ENCODE data around the gene MBOAT1.

DNA sequence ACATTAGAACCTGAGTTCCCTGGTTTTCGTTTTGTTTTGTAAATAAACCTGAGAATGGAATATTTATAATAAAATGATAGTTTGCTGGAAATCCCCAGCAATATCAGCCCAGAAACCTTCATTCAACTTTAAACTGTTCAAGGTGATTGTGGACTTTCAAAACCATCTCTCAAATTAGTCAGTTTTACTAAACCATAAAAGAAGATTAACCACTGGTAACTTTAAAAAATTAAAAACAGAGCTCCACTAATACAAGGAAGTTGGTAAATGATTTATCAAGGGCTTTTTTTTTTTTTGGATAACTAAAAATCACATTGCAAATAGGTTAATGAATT lies 10.0 kb downstream of the MBOAT1 start:
- TF ChIP-seq, protein P1, sequence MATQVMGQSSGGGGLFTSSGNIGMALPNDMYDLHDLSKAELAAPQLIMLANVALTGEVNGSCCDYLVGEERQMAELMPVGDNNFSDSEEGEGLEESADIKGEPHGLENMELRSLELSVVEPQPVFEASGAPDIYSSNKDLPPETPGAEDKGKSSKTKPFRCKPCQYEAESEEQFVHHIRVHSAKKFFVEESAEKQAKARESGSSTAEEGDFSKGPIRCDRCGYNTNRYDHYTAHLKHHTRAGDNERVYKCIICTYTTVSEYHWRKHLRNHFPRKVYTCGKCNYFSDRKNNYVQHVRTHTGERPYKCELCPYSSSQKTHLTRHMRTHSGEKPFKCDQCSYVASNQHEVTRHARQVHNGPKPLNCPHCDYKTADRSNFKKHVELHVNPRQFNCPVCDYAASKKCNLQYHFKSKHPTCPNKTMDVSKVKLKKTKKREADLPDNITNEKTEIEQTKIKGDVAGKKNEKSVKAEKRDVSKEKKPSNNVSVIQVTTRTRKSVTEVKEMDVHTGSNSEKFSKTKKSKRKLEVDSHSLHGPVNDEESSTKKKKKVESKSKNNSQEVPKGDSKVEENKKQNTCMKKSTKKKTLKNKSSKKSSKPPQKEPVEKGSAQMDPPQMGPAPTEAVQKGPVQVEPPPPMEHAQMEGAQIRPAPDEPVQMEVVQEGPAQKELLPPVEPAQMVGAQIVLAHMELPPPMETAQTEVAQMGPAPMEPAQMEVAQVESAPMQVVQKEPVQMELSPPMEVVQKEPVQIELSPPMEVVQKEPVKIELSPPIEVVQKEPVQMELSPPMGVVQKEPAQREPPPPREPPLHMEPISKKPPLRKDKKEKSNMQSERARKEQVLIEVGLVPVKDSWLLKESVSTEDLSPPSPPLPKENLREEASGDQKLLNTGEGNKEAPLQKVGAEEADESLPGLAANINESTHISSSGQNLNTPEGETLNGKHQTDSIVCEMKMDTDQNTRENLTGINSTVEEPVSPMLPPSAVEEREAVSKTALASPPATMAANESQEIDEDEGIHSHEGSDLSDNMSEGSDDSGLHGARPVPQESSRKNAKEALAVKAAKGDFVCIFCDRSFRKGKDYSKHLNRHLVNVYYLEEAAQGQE (IDR thresholded peaks at IDR 0.05; ENCODE audit: insufficient read depth in 1 of 2, low read depth in 2 of 2, low read length in 2 of 2): no peak
- no peak for TF ChIP-seq POLR2AphosphoS5 (IDR thresholded peaks at IDR 0.05; ENCODE audit: low read depth, low read length)
